ENCODE data around the gene RNF208.

GRCh38 chr9:137193771-137194170 lies 28.3 kb downstream of the RNF208 start:
- TF ChIP-seq CTCF (conservative IDR thresholded peaks at IDR 0.05; ENCODE audit: low read length) (no peak), EZH2phosphoT487 (IDR thresholded peaks at IDR 0.05; ENCODE audit: borderline replicate concordance) (no peak)
